ENCODE results near the gene CHST11.

The CHST11 gene

GRCh38 chr12:104630230-104630670 is 173.5 kb downstream of the CHST11 start:
- H3K4me3 ChIP-seq (ENCODE audit: low read depth, low read length): no peak overlapping the region
- TF ChIP-seq CTCF (IDR thresholded peaks at IDR 0.05; ENCODE audit: low read depth, low read length): no peak
- DNase-seq (ENCODE audit: low read depth, low spot score): no peak
- in situ Hi-C loops (cut with HindIII; ENCODE audit: low sequenced_read_pairs): no loop called here

DNA sequence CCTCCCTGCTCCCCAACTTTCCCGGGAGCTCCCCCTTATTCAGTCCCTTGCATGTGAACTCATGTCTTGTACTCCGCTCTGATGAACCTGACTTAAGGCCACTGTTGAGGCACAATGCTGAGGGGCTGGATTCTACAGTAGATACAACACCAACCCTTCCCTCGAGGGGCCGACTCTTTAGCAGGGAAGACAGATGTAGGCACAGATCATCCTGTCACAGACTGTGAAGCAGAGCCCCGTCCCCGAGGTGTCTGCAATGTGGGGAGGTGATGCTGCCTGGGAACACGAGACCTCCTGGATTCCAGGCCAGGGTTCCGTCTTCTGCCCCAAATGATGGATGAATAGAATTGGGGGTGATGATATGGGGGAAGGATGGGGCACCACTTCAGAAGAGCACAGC is 175.1 kb downstream of the CHST11 start:
- no peak for TF ChIP-seq CTCF (IDR thresholded peaks at IDR 0.05; ENCODE audit: low read depth, low read length)
- in situ Hi-C loops (cut with HindIII; ENCODE audit: low sequenced_read_pairs): no loop called here
- DNase-seq (ENCODE audit: low read depth, low spot score): no peak
- no peak overlapping the region for H3K4me3 ChIP-seq (ENCODE audit: low read depth, low read length)

- no peak overlapping the region for H3K4me3 ChIP-seq (ENCODE audit: low read depth, low read length)
- TF ChIP-seq CTCF (IDR thresholded peaks at IDR 0.05; ENCODE audit: low read depth, low read length): no peak
- peak; percentile 61 for DNase-seq (ENCODE audit: low read depth, low spot score)
- in situ Hi-C loops (cut with HindIII; ENCODE audit: low sequenced_read_pairs): no loop called here
Measured at GRCh38 chr12:104632724-104633201, 176.0 kb downstream of the CHST11 start.

DNA sequence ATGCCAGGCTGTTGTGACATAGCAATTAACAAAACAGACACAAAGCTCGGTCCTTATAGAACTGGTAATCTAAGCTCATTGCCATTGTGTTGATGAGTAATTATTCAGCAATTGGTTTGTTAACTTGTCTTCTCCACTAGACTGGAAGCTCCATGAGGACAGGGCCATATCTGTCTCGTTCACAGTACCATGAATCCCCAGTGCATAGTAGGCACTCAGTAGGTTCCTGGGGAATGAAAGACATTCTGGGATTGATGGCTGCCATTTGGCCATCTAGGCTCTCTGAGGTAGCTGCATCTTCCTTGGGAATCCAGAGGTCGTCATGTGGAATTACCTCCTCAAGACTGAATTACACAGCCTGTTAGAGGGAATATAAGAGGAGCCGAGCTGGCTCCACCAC is 177.3 kb downstream of the CHST11 start:
- in situ Hi-C loops (cut with HindIII; ENCODE audit: low sequenced_read_pairs): no loop called here
- no peak overlapping the region for H3K4me3 ChIP-seq (ENCODE audit: low read depth, low read length)
- DNase-seq (ENCODE audit: low read depth, low spot score): no peak
- no peak for TF ChIP-seq CTCF (IDR thresholded peaks at IDR 0.05; ENCODE audit: low read depth, low read length)

DNA sequence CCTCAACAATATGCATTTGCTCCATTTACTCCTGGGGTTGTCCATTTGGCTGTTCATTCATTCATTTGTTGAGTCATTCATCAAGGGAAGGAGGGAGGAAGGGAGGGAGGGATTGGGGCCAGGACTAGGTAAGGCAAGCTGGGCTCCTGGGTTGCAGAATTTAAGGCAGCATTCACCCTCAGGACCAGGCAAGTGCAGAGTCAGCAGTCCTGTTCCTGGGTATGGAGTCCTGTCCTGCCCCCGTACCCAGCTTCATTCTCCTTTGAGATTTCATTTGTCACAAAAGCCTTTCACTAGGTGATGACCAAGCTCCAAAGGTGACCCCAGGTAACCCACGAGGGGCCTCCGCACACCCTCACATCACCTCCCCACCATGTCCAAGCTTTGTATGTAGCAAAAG is 178.1 kb downstream of the CHST11 start:
- H3K4me3 ChIP-seq (ENCODE audit: low read depth, low read length): no peak overlapping the region
- TF ChIP-seq CTCF (IDR thresholded peaks at IDR 0.05; ENCODE audit: low read depth, low read length): no peak
- DNase-seq (ENCODE audit: low read depth, low spot score): no peak
- in situ Hi-C loops (cut with HindIII; ENCODE audit: low sequenced_read_pairs): no loop called here

DNA sequence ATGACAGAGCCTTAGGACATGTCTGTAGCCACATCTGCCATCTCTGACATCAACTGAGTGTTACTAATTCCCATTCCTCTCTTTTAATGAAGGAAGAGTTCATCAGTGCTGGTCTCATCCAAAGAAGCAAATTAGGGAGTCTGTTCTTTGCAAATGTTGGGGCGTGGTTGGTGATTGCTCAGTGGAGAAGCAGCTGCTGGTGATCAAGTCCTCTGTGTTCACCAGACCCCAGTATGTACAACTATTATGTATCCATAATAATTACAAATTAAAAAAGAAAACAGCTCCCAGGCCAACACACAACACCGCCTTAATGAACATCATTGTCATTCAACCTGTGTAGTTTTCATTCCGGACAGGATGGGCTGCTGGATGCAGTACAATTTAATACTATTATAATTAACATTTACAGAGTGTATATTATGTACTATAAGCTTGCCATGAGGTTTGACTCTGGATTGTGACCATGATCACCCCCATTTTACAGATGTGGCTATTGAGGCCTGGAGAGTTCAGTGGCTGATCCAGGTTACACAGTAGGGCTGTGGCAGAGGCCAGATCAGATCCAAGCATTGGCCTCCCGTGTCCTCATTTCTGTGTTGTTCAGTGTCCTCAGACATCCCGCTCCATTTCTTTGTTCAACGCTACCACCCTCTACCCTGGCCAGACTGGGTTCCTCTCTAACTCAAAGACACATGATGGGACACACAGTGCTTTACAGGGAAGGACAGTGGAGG is 179.0 kb downstream of the CHST11 start:
- in situ Hi-C loops (cut with HindIII; ENCODE audit: low sequenced_read_pairs): no loop called here
- no peak for DNase-seq (ENCODE audit: low read depth, low spot score)
- H3K4me3 ChIP-seq (ENCODE audit: low read depth, low read length): no peak overlapping the region
- TF ChIP-seq CTCF (IDR thresholded peaks at IDR 0.05; ENCODE audit: low read depth, low read length): no peak

All from astrocyte of the spinal cord (primary cell).